ENCODE measurements around the gene NOC4L. TPM values are rescaled to one million over a fixed set of nuclear protein-coding genes. Genes with fewer than 3 reads are reported as not detected.
"Not testable (repeated sequence)": the region's sequence is repeated elsewhere in the genome, so short reads cannot be mapped to it uniquely, and the experiment has no call there.

The NOC4L gene
- total RNA-seq, 3 donors from 2014 or later: 10.1 to 14.3 (median 11.1) TPM

- H3K27me3 ChIP-seq: no peaks in the 10 kb centered on the region
- no peaks in the 10 kb centered on the region for H3K9me3 ChIP-seq
- H3K4me3 ChIP-seq: no peak overlapping the region
- DNase-seq (ENCODE audit: low spot score in 2 of 2): no peak
- no peaks in the 10 kb centered on the region for H3K36me3 ChIP-seq
- H3K4me1 ChIP-seq: peaks cover 0 to 7% of the 10 kb centered on the region in 2 donors
- intact Hi-C loops (cut with DNase I; ENCODE audit: low total_unique reads): loop anchor here (10.0 kb wide), 1 partner anchor 346 kb away; the partner anchor contains the start of gene FBRSL1
- TF ChIP-seq POLR2A (IDR thresholded peaks at IDR 0.05) (no peak), CTCF (IDR thresholded peaks at IDR 0.05) (no peak), POLR2AphosphoS5 (IDR thresholded peaks at IDR 0.05) (no peak)
- H3K27ac ChIP-seq: no peak overlapping the region
Observed at GRCh38 chr12:132148368-132149045, 4.2 kb downstream of the NOC4L start.

GRCh38 chr12:132149526-132149925, 5.3 kb downstream of the NOC4L start:
- intact Hi-C loops (cut with DNase I; ENCODE audit: low total_unique reads): loop anchor here (10.0 kb wide), 1 partner anchor 345 kb away; the partner anchor contains the start of gene FBRSL1
- not testable (repeated sequence) for H3K36me3 ChIP-seq; H3K4me3 ChIP-seq; DNase-seq (ENCODE audit: low spot score in 2 of 2); H3K27ac ChIP-seq; H3K4me1 ChIP-seq; H3K9me3 ChIP-seq; H3K27me3 ChIP-seq

- H3K27me3 ChIP-seq: no peaks in the 10 kb centered on the region
- H3K9me3 ChIP-seq: no peaks in the 10 kb centered on the region
- TF ChIP-seq CTCF (IDR thresholded peaks at IDR 0.05) (no peak), POLR2A (IDR thresholded peaks at IDR 0.05) (no peak), POLR2AphosphoS5 (IDR thresholded peaks at IDR 0.05) (no peak)
- no peak overlapping the region for H3K27ac ChIP-seq
- no peaks in the 10 kb centered on the region for H3K36me3 ChIP-seq
- H3K4me1 ChIP-seq: no peaks in the 10 kb centered on the region
- no peak for DNase-seq (ENCODE audit: low spot score in 2 of 2)
- no peak overlapping the region for H3K4me3 ChIP-seq
- intact Hi-C loops (cut with DNase I; ENCODE audit: low total_unique reads): no loop called here
Observed at GRCh38 chr12:132150780-132151144, 6.5 kb downstream of the NOC4L start.

- intact Hi-C loops (cut with DNase I; ENCODE audit: low total_unique reads): no loop called here
- H3K36me3 ChIP-seq: no peaks in the 10 kb centered on the region
- TF ChIP-seq POLR2A (IDR thresholded peaks at IDR 0.05) (no peak), POLR2AphosphoS5 (IDR thresholded peaks at IDR 0.05) (no peak), CTCF (IDR thresholded peaks at IDR 0.05) (no peak)
Observed at GRCh38 chr12:132151145-132151765, 7.0 kb downstream of the NOC4L start.

GRCh38 chr12:132151766-132152410, 7.6 kb downstream of the NOC4L start:
- TF ChIP-seq CTCF (IDR thresholded peaks at IDR 0.05) (no peak), POLR2AphosphoS5 (IDR thresholded peaks at IDR 0.05) (no peak), POLR2A (IDR thresholded peaks at IDR 0.05) (no peak)
- H3K27me3 ChIP-seq: no peaks in the 10 kb centered on the region
- no peaks in the 10 kb centered on the region for H3K9me3 ChIP-seq
- intact Hi-C loops (cut with DNase I; ENCODE audit: low total_unique reads): no loop called here
- H3K4me3 ChIP-seq: no peak overlapping the region
- DNase-seq (ENCODE audit: low spot score in 2 of 2): no peak
- no peaks in the 10 kb centered on the region for H3K4me1 ChIP-seq
- no peaks in the 10 kb centered on the region for H3K36me3 ChIP-seq
- no peak overlapping the region for H3K27ac ChIP-seq

More at GRCh38 chr12:132151145-132151765, 7.0 kb downstream of the NOC4L start:
- Histone ChIP-seq H3K9me3 (no peaks in the 10 kb centered on the region), H3K27ac (no peak overlapping the region), H3K27me3 (no peaks in the 10 kb centered on the region), H3K4me3 (no peak overlapping the region), H3K4me1 (no peaks in the 10 kb centered on the region)
- no peak for DNase-seq (ENCODE audit: low spot score in 2 of 2)

All from breast epithelium (tissue), 4 donors.